Stimulated activated CD4-positive, alpha-beta T cell treated with anti-CD3 and anti-CD28 coated beads, TNF-alpha, amount 100 ng/mL, for 48 hours (primary cell): ENCODE results near the gene IGSF21.
"Not testable (repeated sequence)": the region's sequence is repeated elsewhere in the genome, so short reads cannot be mapped to it uniquely, and the experiment has no call there.

Experiments
- DNase-seq, 3 donors: peaks; one replicate each; pipeline ENCODE4 v3.0.0-alpha.2; 2020; ENCODE audit warnings: low read depth in 3 of 3

IGSF21 gene

DNA sequence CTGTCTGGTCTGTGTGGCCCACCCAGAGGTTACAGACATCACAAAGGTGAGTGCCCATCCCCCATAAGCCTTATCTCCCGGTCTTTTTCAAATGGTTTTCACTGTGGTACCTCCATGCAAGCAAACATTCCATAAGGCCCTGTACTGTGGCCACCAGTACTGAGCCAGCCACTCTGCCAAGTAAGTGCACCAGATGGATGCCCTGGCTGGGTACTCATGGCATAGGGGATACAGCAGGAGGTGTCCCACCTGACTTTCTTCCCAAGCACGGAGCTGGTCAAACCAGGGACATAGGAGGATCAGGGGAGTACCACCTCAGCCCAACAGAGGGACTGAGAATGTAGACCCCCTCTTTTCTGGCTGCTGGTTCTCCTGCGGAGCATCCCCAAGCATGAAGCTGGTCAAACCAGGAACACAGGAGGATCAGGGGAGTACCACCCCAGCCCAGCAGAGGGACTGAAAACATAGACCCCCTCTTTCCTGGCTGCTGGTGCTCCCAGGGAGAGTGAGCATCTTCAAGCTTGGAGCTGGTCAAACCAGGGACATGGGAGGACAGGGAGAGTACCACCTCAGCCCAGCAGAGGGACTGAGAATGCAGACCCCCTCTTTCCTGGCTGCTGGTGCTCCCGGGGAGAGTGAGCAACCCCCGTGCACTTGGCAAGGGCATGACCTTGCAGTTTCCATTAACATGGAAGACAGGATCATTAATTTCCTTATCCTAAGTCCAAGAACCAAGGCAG is 291.4 kb downstream of the IGSF21 start:
- no peak for DNase-seq

DNA sequence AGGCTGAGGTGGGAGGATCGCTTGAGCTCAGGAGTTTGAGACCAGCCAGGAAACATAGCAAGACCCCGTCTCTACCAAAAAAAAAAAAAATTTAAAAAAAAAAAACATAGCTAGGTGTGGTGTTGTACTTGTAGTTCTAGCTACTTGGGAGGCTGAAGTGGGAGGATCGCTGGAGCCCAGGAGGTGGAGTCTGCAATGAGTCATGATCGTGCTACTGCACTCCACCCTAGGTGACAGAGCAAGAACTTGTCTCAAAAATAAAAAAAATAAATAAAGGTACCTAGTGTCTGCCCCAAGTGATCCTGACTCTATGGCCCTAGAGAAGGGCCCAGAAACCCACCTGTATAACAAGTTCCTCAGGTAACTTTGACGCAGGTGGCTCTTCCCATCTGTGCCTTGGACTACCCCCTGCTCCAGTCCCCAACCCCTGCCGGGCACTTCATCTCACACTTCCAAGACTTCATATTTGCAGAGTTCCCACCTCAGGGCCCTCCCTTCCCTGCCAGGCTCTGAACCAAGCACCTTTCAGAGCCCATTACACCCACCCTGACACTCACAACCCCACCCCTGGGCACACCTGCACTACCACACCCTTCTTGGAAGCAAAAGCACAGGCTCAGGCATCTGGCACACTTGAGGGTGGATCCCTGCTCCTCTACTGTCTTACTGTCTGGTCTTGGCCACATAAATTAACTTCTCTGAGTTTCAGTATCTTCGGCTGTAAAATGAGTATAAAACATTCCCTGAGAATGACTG is 292.9 kb downstream of the IGSF21 start:
- no peak for DNase-seq

DNA sequence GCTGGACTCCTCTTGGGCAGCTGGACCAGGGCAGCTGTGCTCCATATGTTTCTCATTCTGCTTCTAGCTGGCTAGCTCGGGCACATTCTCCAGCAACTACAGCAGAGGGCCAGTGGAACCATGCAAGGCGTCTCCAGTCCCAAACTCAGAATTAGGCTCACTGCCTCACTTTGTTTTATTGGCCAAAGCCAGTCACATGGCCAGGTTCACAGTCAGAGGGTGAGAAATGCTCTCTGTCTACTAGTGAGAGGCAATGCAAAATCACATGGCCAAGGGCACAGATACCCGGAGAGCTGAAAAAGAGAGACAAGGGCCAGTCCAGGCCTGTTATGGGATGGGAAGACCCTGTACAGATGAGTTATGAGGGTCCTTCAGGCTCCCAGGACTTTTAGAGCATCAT is 294.3 kb downstream of the IGSF21 start:
- DNase-seq: no peak

DNA sequence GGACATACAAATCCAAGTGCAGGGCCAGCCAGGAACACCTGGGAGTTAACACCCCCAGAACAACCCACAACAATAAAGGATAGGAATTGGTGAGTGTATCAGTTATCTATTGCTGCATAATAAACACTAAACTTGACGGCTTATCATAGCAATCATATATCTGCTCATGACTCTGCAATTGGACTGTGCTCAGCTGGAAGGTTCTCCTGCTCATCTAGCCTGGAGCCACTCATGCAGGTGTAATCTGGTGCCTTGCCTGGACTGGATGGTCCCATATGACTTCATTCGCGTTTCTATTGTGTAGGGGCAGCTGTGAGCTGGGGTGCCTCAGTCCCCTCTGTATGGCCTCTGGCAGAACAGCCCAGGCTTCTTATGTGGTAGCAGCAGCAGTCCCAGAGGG is 296.9 kb downstream of the IGSF21 start:
- no peak for DNase-seq

DNA sequence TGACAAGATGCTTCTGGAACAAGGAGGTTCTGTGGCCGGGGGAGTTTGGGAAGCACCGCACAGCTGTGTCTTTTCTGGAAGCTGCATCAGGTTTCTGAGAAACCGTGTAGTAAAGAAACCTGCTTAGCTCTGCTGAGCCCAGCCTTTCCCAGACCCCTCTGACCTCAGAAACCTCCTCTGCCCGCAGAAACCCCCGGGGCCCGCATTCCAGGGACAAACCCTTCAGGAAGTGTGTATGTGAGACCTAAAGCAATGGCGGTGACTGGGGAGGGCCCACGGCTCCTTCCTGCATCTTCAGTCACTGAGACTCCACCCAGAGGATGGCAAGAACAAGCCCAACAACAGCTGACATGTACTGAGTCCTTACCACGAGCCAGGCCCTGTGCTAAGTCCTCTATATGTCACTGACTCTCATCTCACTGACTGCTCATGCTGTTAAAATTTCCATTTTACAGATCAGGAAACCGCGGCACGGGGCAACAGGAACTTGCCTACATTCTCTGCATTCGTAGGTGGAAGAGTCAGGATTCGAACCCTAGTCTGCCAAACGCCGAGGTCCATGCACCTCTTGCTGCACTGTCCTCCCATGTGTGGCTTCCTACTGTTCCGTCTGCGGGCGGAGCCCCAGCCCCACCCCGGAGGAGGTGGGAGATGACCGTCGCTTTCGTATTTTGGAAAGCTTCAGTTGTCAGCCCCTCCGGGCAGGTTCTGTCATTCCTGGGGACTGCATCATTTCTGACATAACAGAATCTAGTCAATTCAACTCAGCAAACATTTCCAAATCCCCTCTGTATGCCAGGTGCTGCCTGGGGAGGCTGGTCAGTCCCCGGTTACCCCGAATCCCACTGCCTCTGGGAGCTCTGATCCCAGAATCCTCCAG is 299.8 kb downstream of the IGSF21 start:
- no peak for DNase-seq

DNA sequence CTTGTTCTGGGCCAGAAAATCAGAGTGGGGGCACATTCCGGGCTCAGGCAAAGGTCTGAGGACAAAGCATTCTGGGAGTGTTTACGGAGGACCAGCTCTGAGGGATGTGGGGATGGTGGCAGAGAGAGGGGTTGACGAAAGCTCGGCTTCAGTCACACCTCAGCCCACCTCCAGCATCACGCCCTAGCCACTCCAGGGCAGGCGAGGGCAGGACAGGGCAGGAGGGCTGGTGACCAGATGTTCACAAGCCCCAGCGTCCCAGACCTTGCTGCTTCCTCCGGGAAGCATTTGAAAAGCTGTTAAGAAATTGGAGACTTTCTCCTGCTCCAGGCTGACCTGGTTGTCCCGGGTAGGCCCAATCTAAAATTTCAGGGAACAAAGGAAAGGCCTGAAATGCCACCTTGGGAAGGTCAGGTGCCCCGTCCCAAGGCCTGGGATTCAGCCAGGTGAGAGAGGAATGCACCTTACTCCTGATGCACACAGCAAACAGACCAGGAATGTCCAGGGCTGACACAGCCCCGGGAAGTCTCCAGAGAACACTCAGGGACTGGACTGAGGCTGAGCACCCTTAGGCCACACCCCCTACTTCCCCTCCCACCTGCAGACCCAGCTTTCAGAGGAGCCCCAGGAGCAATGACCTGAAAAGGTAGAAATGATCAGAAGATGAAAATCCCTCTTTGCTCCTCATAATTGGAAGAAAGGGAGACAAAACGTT is 301.2 kb downstream of the IGSF21 start:
- DNase-seq: no peak

DNA sequence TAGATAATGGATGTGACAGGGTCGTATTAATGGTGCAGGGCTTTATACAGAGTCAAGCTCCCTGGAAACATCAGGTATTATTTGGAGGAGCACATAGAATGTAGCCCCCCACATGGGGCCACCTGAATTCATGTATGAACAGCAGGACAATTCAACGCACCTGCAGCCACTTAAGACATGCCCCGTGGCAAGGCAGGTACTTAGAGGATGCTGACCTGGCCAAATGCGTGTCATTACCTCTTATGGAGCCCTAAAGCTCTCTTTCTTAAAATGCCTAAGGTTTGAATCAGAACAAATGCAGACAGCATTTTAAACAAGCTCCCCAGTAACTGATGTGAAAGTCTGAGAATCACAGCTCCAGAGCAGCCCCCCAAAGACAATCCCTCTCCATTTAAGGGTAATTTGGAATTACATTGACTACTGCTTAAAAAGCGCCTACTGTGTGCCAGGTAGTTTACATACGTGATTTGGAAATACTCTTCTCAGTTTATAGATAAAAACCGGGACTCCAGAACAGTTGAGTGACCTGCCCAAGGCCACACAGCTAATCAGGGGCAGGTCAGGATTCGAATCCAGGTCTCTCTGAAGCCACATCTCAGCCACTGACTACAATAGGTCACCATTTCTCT is 302.1 kb downstream of the IGSF21 start:
- no peak for DNase-seq

DNA sequence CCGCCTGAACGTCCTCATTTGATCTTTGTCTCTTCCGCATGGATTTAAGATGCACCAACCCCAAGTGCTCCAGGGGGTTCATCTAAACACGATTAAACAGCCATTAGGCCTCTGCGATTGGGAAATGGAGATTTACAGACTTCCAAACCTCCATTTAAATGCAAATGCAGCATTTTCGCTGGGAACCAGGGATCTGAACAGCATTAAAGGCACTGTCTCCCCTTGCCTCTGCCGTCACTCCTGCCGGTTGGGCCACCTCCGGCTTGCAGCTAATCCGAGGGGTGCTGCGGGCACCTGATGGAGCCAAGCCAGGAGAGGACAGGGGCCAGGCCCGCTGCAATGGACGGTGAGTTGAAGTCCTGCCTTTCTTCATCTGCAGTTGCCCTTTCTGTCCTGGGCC is 302.8 kb downstream of the IGSF21 start:
- DNase-seq: no peak

DNA sequence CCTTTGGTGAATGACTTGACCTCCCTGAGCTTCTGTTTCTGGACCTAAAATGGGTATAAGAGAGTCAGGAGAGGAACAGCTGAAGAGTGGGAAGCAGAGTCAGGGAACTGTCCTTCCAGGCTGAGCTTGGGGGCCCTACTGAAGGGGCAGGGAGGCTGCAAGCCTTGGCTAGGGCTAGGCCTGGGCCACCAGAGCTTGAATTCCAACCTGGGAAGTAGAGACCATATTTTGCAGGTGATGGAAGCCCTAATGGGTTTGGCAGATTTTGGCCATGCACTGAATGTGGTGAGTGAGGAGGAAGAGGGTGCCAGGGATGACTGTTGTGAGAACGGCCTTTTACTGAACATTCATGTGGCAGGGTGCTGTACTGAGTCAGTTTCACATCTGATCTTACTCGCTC is 303.7 kb downstream of the IGSF21 start:
- DNase-seq: no peak

DNA sequence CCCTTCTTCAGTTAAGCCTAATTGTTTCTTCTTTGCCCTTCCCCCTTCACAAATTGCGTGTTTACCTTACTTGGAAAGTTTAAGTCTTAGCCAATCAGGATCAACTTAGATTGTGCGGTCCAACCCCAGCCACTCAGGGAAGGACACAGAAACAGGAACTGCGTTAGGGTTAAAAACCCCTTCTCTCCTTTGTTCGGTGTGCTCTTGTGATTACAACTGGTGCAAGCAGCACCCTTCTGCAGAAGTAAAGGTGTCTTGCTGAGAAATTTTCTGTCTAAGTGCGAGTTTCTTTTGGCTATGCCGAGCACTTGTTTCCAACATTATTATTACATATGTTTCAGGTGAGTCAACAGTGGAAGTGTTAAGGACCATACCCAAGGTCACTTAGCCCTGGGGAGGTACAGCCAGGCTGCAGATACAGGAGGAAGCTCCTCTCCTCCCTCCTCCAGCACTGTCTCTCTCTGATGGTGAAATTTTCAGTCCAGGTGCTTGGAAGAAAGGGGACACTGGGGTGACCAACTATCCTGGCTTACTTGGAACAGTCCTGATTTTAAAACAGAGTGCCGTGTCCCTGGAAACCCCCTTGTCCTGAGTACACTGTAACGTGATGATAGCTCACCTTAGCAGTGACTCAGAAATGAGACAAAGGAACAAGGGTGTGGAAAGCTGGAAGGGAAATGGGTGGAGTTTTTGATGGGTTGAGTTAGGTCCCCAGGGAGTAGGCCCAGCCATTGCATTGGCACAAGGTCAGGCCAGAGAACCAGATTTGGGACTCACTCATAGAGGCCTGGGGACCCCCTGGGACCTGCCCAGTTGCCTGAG is 304.4 kb downstream of the IGSF21 start:
- no peak for DNase-seq

DNA sequence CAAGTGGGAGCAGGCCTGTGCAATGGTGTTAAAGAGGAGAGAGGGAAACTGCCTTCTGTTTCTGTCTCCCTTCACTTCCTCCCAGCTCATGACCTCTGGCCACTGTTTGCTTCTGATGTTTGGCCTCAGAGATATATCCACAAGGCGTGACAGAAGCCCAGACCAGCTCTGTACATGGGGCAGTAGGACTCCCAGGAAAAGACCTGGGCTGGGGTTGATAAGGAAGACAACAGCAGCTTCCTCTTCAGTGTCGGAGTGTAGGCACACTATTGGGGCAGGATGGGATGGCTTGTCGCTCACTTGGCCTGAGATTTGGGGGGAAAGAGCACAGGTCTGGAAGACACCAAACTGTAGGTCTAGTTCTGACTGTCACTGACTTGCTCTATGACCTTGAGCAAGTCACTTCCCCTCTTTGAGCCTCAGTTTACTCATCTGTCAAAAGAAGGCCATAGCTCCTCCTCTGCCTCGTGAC is 305.3 kb downstream of the IGSF21 start:
- DNase-seq: no peak

DNA sequence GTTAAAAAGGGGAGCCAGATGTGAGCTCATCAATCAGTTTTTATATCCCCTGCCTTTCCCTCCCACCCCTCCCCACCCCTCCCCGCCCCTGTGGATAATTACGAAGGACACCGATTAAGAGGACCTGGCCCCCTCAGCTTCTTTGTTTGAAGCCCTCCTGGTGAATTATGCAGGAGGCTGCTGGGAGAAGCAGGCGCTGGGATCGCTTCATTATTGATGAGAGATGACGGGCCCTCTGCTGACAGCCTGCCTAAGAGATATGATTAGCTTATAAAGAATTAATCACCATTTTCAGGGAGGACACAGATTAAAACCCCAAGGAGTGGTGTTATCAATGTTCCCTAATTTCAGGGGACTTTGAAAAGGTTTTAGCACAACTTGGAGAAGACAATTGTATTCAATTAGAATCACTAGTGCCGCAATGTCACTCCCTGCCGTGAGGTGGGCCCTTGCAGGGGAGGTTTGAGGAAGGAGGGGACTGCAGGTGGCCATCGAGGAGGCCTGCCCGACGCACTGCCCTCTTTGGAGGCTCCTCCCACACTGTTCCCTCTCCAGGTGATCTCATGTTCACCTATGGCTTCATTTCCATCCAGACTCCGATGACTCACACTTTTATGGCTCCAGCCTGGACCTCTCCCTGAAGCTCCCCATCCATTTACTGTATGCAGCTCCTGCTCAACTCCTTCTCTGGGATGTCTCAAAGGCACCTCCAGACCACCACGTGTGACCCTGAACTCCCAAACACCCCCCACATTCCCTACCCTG is 306.1 kb downstream of the IGSF21 start:
- DNase-seq: no peak

DNA sequence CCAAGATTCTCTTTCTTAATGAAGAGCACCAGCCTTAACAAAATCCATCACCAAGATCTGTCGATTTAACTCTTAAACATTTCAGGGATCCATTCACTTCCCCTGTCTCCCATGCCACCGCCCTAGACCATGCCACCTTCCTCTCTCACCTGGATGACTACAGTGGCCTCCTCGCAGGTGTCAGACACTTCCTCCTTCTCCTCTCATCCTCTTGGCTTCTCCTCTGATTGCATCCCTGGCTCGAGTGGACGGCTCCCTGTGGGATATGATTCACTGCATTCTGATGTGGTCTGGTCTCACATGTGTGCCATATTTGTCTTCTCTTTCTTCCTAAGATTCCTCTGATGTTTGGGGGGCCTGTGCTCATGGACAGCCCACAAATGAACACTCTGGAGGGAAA is 306.7 kb downstream of the IGSF21 start:
- DNase-seq: no peak

DNA sequence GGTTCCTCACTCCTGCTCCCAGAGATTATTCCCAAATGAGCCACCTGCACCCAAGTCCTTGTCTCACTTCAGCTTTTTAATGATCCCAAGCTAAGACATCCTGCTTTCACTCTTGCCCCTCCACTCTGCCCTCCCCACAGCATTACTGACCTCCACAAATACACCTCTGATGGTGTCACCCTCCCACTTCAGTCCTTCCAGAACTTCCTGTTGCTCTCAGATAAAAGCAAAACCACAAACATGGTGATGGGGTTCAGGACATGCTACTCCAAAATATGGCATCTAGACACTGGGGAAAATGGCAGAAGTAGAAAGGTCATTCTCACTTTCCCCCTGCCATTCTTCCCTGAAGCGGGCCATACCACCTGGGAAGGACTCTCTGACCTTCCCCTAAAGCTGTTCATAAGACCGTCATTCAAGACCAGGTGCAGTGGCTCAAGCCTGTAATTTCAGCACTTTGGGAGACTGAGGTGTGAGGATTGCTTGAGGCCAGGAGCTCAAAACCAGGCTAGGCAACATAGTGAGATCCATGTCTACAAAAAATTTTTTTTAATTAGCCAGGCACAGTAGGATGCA is 307.4 kb downstream of the IGSF21 start:
- DNase-seq: no peak

DNA sequence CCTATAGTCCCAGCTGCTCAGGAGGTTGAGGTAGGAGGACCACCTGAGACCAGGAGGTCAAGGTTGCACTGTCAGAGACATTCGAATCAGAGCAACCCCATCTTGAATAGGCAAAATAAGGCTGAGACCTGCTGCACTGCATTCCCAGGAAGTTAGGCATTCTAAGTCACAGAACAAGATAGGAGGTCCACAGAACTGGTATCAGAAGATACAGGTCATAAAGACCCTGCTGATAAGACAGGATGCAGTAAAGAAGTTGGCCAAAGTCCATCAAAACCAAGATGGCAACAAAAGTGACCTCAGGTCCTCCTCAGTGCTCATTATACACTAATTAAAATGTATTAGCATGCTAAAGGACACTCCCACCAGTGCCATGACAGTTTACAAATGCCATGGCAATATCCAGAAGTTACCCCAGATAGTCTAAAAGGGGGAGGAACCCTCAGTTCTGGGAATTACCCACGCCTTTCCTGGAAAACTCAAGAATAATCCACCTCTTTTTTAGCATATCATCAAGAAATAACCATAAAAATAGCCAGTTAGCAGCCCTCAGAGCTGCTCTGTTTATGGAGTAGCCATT is 307.9 kb downstream of the IGSF21 start:
- no peak for DNase-seq

DNA sequence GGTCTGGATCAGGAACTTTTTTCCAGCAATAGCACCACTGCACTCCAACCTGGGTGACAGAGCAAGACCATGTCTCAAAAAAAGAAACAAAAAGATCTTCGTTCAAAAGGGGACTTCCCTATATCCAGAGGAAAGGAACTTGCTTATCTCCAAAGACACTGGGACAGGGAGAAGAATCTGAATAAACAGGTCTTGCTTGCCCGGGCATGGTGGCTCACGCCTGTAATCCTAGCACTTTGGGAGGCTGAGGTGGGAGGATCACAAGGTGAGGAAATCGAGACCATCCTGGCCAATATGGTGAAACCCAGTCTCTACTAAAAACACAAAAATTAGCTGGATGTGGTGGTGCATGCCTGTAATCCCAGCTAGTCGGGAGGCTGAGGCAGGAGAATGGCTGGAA is 308.5 kb downstream of the IGSF21 start:
- not testable (repeated sequence) for DNase-seq

DNA sequence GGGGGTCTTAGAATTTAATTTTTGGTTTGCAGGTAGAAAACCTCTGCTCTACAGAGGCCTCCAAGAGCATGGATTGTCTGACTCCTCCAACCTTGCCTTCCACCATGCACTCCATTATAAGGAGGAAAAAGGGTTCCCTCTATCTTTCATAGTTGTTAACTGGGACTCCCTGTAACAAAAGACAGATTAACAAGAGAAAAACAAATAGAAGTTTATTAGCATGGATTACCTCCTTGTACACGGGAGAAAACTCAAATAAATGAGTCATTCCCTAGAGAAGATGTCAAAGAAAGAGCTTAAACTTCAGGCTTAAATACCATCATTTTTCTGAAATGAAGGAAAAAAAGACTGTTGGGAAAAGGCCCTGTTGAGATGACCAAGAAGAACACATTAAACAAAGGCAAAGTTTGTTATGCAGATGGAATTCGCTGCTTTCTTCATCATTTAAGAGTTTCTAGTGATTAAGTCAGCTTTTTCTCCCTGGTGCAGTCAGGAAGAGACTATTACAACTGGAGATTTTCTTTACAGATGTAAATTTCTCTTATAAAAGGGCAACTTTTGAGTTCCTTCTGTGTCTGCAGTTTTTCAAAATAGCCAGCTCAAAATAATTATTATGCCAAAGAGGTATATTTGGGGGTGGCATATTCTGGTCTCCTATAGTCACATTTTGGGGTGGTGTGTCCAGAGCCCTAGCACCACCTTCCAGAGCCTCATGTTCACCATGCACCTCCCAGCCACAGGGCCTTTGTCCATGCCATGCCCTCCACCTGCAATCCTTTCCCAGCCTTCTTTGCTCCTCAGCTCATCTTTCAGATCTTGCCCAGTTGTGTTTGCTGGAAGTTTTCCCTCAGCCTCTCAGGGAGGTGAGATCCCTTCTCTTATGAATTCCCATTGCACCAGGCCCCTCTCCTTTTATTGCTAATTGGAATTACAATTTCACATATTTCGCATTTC is 310.0 kb downstream of the IGSF21 start:
- no peak for DNase-seq
